HepG2 (cell line): ENCODE measurements around the gene SGCD. TPM values are rescaled to one million over a fixed set of nuclear protein-coding genes. Genes with fewer than 3 reads are reported as not detected.

ENCODE experiments used
- ATAC-seq: fragments of 200-7000 bp; cut with Tn5 transposase; 3 replicates; pipeline ENCODE4 v1.9.1; 2020; ENCODE audit warnings: mild to moderate bottlenecking, moderate library complexity
- BruUV-seq: library from RNA; stranded (reverse); fragments of 400-500 nt; replicated peaks from 2 replicates; lab custom pipeline; 2021; lab: Mats Ljungman, UMichigan
- CTCF ChIA-PET: fragments of 300-600 bp; formaldehyde crosslinking; extraction: SDS; loops from one replicate; lab custom pipeline; 2021; ENCODE audit warnings: low total read pairs, inconsistent platforms, low intra/inter-chr PET ratio; lab: Yijun Ruan, JAX
- POLR2A ChIA-PET: fragments of 350-600 bp; sonication (Branson Sonifier 250); formaldehyde crosslinking; loops from one replicate; lab custom pipeline; 2020; ENCODE audit warnings: antibody characterized with exemption, inconsistent platforms; lab: Yijun Ruan, JAX
- DNase-seq: peaks from one replicate; pipeline ENCODE4 v3.0.0-alpha.2; 2015; ENCODE audit warnings: low spot score
- FAIRE-seq: peaks from 3 replicates; lab custom pipeline; 2011; peaks lifted over from hg19 to GRCh38; lab: Jason Lieb, UNC
- H2AFZ ChIP-seq: one replicate; pipeline ENCODE4 v1.6.1; 2011; ENCODE audit warnings: low read length, inconsistent platforms
- H3K27ac ChIP-seq: fragments of 300-600 bp; 3 replicates; pipeline ENCODE4 v1.8.0; 2011; ENCODE audit warnings: mixed run types, mild to moderate bottlenecking, mixed read lengths, low read length, inconsistent platforms; ENCODE audit not compliant: insufficient read depth; ENCODE audit errors: extremely low read length
- H3K27me3 ChIP-seq, 2 experiments: fragments of 200-600 bp in 1 of 2; 2 replicates in 1 of 2; 3 replicates in 1 of 2; pipeline versions ENCODE4 v1.6.0 to v1.8.0; 2011; ENCODE audit warnings: low read length in 2 of 2, mild to moderate bottlenecking in 2 of 2, moderate library complexity in 2 of 2, inconsistent platforms in 1 of 2; ENCODE audit not compliant: insufficient read depth in 2 of 2, control insufficient read depth in 1 of 2
- H3K36me3 ChIP-seq, 2 experiments: fragments of 200-600 bp in 1 of 2; replicated peaks in 1 of 2; 2 replicates in 1 of 2; 3 replicates in 1 of 2; pipeline versions ENCODE4 v1.5.1 to v1.8.0; 2011; ENCODE audit warnings: low read length in 2 of 2, inconsistent platforms in 1 of 2; ENCODE audit not compliant: insufficient read depth in 2 of 2, control insufficient read depth in 1 of 2
- H3K4me1 ChIP-seq: 2 replicates; pipeline ENCODE4 v1.5.1; 2012; ENCODE audit warnings: low read length, inconsistent platforms; ENCODE audit not compliant: insufficient read depth
- H3K4me2 ChIP-seq: 2 replicates; pipeline ENCODE4 v1.6.0; 2011; ENCODE audit warnings: low read depth, low read length, inconsistent platforms
- H3K4me3 ChIP-seq, 3 experiments: fragments of 200-600 bp in 1 of 3; sonication (generic), shearing (Covaris generic) in 1 of 3; replicated peaks in 1 of 3; 2 replicates each; pipeline ENCODE4 v1.5.1; 2011 to 2016; ENCODE audit warnings: low read length in 3 of 3, inconsistent platforms in 2 of 3, low read depth in 2 of 3, mild to moderate bottlenecking in 2 of 3, control low read depth in 1 of 3, mixed read lengths in 1 of 3; ENCODE audit not compliant: insufficient read depth in 1 of 3
- H3K79me2 ChIP-seq: one replicate; pipeline ENCODE4 v1.6.1; 2011; ENCODE audit warnings: low read length, inconsistent platforms; ENCODE audit not compliant: insufficient read depth
- H3K9ac ChIP-seq: 2 replicates; pipeline ENCODE4 v1.6.0; 2011; ENCODE audit warnings: mild to moderate bottlenecking, low read depth, low read length, inconsistent platforms; ENCODE audit not compliant: insufficient read depth
- H3K9me3 ChIP-seq: 2 replicates; pipeline ENCODE4 v1.5.1; 2012; ENCODE audit warnings: mild to moderate bottlenecking, low read length
- H4K20me1 ChIP-seq: 2 replicates; pipeline ENCODE4 v1.6.0; 2011; ENCODE audit warnings: inconsistent platforms, mild to moderate bottlenecking, low read length, moderate library complexity; ENCODE audit not compliant: insufficient read depth
- ATF1 ChIP-seq: IDR thresholded peaks from 2 replicates; pipeline ENCODE4 v1.6.1; 2016; ENCODE audit warnings: mild to moderate bottlenecking, control low read depth
- HNRNPUL1 ChIP-seq: fragments of 200-400 bp; formaldehyde crosslinking; IDR thresholded peaks from 2 replicates; pipeline ENCODE4 v1.6.1; 2017; ENCODE audit warnings: low read depth, mild to moderate bottlenecking, low read length, moderate library complexity
- MZF1 ChIP-seq: sonication (generic); formaldehyde crosslinking; IDR thresholded peaks from 2 replicates; pipeline ENCODE4 v1.8.1; 2023; ENCODE audit warnings: mild to moderate bottlenecking, missing genetic modification reagents, borderline replicate concordance
- NR2F6 ChIP-seq, 2 experiments: IDR thresholded peaks; 2 replicates each; pipeline ENCODE4 v1.6.1; 2016; ENCODE audit warnings: antibody characterized with exemption in 1 of 2, mild to moderate bottlenecking in 1 of 2
- SIN3A ChIP-seq: IDR thresholded peaks from 2 replicates; pipeline ENCODE4 v1.6.1; 2011; ENCODE audit warnings: low read depth, mild to moderate bottlenecking, control low read depth, low read length, borderline replicate concordance
- SNRNP70 ChIP-seq: fragments of 200-400 bp; formaldehyde crosslinking; IDR thresholded peaks from 2 replicates; pipeline ENCODE4 v1.6.1; 2017; ENCODE audit warnings: mild to moderate bottlenecking, low read depth, low read length, moderate library complexity
- ZBTB20 ChIP-seq: sonication (generic); formaldehyde crosslinking; IDR thresholded peaks from 2 replicates; pipeline ENCODE4 v1.8.1; 2023; ENCODE audit warnings: missing genetic modification reagents, low read depth, mild to moderate bottlenecking, borderline replicate concordance
- ZFP82 ChIP-seq: sonication (generic); formaldehyde crosslinking; IDR thresholded peaks from 2 replicates; pipeline ENCODE4 v1.5.1; 2020; ENCODE audit warnings: mild to moderate bottlenecking, missing genetic modification reagents, borderline replicate concordance
- ZNF124 ChIP-seq: sonication (generic); formaldehyde crosslinking; IDR thresholded peaks from 2 replicates; pipeline ENCODE4 v1.4.0; 2020; ENCODE audit warnings: missing genetic modification reagents
- ZNF549 ChIP-seq: sonication (generic); formaldehyde crosslinking; IDR thresholded peaks from 2 replicates; pipeline ENCODE4 v1.5.0; 2020; ENCODE audit warnings: missing genetic modification reagents
- ZNF670 ChIP-seq: sonication (generic); formaldehyde crosslinking; IDR thresholded peaks from 2 replicates; pipeline ENCODE4 v1.8.0; 2022; ENCODE audit warnings: mild to moderate bottlenecking, missing genetic modification reagents, borderline replicate concordance
- ZNF83 ChIP-seq: sonication (generic); formaldehyde crosslinking; IDR thresholded peaks from 2 replicates; pipeline ENCODE4 v1.4.0; 2020; ENCODE audit warnings: missing genetic modification reagents, mild to moderate bottlenecking, borderline replicate concordance
- ZNF883 ChIP-seq: sonication (generic); formaldehyde crosslinking; IDR thresholded peaks from 2 replicates; pipeline ENCODE4 v1.5.1; 2020; ENCODE audit warnings: mild to moderate bottlenecking, missing genetic modification reagents; ENCODE audit errors: not compliant biosample characterization
- WGBS: methylation state at CpG from one replicate; pipeline ENCODE4 v1.1.6; 2017; ENCODE audit warnings: low lambda C conversion rate; 5-methylcytosine and 5-hydroxymethylcytosine counted together
- in situ Hi-C: cut with HindIII; loops from 2 replicates; pipeline ENCODE4 v1.10.0; 2017; ENCODE audit warnings: low pct_unique_long_range_greater_than_20kb; ENCODE audit not compliant: extremely low pct_ligation_motif_present
- intact Hi-C: fragments of 100-400 bp; cut with micrococcal nuclease; formaldehyde crosslinking; loops from one replicate; pipeline ENCODE4 v1.10.0; 2022; ENCODE audit not compliant: unreplicated experiment
- polyA plus RNA-seq, 8 experiments: library from polyadenylated mRNA; depleted of rRNA in 3 of 8; stranded (reverse) in 7 of 8; unstranded in 1 of 8; fragments of >200 nt; fragmentation: Illumina TruSeq in 4 of 8; extraction: Trizol in 4 of 8; gene quantifications; 2 replicates each; pipeline versions ENCODE4 v1.2.1 to v1.2.3, GENCODE V29; 2011 to 2016; ENCODE audit warnings: low read depth in 4 of 8, missing spikeins in 1 of 8, mixed read lengths in 1 of 8; ENCODE audit not compliant: insufficient read depth in 1 of 8
- total RNA-seq, 5 experiments: library from RNA; depleted of rRNA; stranded (reverse); fragments of >200 nt; fragmentation: Illumina TruSeq; extraction: Trizol; gene quantifications; 2 replicates each; pipeline ENCODE4 v1.2.3, GENCODE V29; 2016; ENCODE audit warnings: low read depth in 1 of 5
- TF ChIP-seq, protein P1 (sequence below): sonication (generic); formaldehyde crosslinking; IDR thresholded peaks from 2 replicates; pipeline ENCODE4 v1.5.1; 2020; ENCODE audit warnings: mild to moderate bottlenecking, missing genetic modification reagents
- TF ChIP-seq, protein P2 (sequence below): IDR thresholded peaks from 2 replicates; pipeline ENCODE4 v1.6.1; 2012; ENCODE audit warnings: inconsistent platforms
- TF ChIP-seq, protein P3 (sequence below): fragments of 450-650 bp; IDR thresholded peaks from 2 replicates; pipeline ENCODE4 v1.6.1; 2017
- TF ChIP-seq, protein P4 (sequence below): sonication (generic); formaldehyde crosslinking; IDR thresholded peaks from 2 replicates; pipeline ENCODE4 v1.4.0; 2020; ENCODE audit warnings: missing genetic modification reagents, mild to moderate bottlenecking, borderline replicate concordance

SGCD gene
- total and polyA plus RNA-seq, 2 of the 13 experiments (the other 11 are each of a cell fraction or from before 2014, with no cell fraction given), result not detected

DNA sequence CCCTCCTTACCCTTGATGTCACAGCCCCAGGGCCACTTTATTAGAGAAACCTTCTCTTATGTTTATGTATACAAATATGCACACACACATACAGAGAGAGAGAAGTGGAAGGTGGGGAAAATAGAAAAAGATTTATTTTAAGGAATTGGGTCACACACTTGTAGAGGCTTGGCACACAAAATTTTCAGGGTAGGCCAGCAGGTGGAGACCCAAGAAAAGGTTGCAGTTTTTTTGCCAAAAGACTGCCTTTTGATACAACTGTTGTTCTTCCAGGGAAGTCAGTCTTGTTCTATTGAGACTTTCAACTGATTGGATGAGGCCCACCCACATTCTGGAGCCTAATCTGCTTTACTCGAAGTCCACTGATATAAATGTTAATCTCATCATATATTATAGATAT lies 392.0 kb downstream of the SGCD start:
- BruUV-seq, result no TSS peak
- peaks cover under 1% of the 10 kb centered on the region; the same call in 1 of the 2 replicates for H3K4me1 ChIP-seq
- H3K27ac ChIP-seq, result no peak overlapping the region
- in situ Hi-C loops, result no loop called here
- ChIA-PET POLR2A (no interaction called here), CTCF (no interaction called here)
- no peak for ATAC-seq
- H2AFZ ChIP-seq, result no peak overlapping the region
- no peak overlapping the region for H3K9ac ChIP-seq
- H3K36me3 ChIP-seq, result no peaks in the 10 kb centered on the region
- DNase-seq, result no peak
- no peaks in the 10 kb centered on the region for H4K20me1 ChIP-seq
- 0% methylated on average over 1 of the region's 1 CpG for WGBS
- no peak for FAIRE-seq
- no peaks in the 10 kb centered on the region for H3K27me3 ChIP-seq
- no peak overlapping the region for H3K4me2 ChIP-seq
- H3K79me2 ChIP-seq, result no peaks in the 10 kb centered on the region
- no peak overlapping the region for H3K4me3 ChIP-seq
- no peaks in the 10 kb centered on the region for H3K9me3 ChIP-seq
- TF ChIP-seq ZBTB20 (no peak), MZF1 (CRISPR knock-in tag) (no peak), HNRNPUL1 (no peak), ZNF124 (CRISPR knock-in tag) (no peak), ZNF883 (CRISPR knock-in tag) (no peak), ZNF670 (no peak), SIN3A (no peak), ZNF549 (CRISPR knock-in tag) (no peak), ZNF83 (CRISPR knock-in tag) (no peak), NR2F6 (IDR thresholded peaks at IDR 0.05) (no peak), NR2F6 (CRISPR knock-in tag; IDR thresholded peaks at IDR 0.05) (no peak), ZFP82 (CRISPR knock-in tag) (no peak), SNRNP70 (no peak), ATF1 (CRISPR knock-in tag) (no peak)
- TF ChIP-seq, protein P1, sequence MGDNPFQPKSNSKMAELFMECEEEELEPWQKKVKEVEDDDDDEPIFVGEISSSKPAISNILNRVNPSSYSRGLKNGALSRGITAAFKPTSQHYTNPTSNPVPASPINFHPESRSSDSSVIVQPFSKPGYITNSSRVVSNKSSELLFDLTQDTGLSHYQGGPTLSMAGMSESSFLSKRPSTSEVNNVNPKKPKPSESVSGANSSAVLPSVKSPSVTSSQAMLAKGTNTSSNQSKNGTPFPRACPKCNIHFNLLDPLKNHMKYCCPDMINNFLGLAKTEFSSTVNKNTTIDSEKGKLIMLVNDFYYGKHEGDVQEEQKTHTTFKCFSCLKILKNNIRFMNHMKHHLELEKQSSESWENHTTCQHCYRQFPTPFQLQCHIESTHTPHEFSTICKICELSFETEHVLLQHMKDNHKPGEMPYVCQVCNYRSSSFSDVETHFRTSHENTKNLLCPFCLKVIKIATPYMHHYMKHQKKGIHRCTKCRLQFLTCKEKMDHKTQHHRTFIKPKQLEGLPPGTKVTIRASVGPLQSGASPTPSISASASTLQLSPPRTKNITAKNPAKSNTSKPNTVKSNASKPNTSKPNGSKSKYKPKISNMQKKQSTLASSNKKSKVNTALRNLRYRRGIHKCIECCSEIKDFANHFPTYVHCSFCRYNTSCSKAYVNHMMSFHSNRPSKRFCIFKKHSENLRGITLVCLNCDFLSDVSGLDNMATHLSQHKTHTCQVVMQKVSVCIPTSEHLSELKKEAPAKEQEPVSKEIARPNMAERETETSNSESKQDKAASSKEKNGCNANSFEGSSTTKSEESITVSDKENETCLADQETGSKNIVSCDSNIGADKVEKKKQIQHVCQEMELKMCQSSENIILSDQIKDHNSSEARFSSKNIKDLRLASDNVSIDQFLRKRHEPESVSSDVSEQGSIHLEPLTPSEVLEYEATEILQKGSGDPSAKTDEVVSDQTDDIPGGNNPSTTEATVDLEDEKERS (CRISPR knock-in tag), result no peak
- TF ChIP-seq, protein P2, sequence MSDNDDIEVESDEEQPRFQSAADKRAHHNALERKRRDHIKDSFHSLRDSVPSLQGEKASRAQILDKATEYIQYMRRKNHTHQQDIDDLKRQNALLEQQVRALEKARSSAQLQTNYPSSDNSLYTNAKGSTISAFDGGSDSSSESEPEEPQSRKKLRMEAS, result no peak
- TF ChIP-seq, protein P3, sequence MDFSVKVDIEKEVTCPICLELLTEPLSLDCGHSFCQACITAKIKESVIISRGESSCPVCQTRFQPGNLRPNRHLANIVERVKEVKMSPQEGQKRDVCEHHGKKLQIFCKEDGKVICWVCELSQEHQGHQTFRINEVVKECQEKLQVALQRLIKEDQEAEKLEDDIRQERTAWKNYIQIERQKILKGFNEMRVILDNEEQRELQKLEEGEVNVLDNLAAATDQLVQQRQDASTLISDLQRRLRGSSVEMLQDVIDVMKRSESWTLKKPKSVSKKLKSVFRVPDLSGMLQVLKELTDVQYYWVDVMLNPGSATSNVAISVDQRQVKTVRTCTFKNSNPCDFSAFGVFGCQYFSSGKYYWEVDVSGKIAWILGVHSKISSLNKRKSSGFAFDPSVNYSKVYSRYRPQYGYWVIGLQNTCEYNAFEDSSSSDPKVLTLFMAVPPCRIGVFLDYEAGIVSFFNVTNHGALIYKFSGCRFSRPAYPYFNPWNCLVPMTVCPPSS, result no peak
- TF ChIP-seq, protein P4, sequence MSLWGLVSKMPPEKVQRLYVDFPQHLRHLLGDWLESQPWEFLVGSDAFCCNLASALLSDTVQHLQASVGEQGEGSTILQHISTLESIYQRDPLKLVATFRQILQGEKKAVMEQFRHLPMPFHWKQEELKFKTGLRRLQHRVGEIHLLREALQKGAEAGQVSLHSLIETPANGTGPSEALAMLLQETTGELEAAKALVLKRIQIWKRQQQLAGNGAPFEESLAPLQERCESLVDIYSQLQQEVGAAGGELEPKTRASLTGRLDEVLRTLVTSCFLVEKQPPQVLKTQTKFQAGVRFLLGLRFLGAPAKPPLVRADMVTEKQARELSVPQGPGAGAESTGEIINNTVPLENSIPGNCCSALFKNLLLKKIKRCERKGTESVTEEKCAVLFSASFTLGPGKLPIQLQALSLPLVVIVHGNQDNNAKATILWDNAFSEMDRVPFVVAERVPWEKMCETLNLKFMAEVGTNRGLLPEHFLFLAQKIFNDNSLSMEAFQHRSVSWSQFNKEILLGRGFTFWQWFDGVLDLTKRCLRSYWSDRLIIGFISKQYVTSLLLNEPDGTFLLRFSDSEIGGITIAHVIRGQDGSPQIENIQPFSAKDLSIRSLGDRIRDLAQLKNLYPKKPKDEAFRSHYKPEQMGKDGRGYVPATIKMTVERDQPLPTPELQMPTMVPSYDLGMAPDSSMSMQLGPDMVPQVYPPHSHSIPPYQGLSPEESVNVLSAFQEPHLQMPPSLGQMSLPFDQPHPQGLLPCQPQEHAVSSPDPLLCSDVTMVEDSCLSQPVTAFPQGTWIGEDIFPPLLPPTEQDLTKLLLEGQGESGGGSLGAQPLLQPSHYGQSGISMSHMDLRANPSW (CRISPR knock-in tag), result no peak
- TF ChIP-seq, all 625 proteins: peak for 0
- intact Hi-C loops, result no loop called here
